H1 (cell line): ENCODE data around the gene RCAN2. TPM values are rescaled to one million over a fixed set of nuclear protein-coding genes. Genes with fewer than 3 reads are reported as not detected.

ENCODE experiments used
- CHD1 ChIP-seq: IDR thresholded peaks from 2 replicates; pipeline ENCODE4 v1.6.1; 2012; ENCODE audit warnings: low read depth, low read length, improper control_type of control experiment
- GABPA ChIP-seq: IDR thresholded peaks from 2 replicates; pipeline ENCODE4 v1.6.1; 2011; ENCODE audit warnings: mild to moderate bottlenecking, low read length, moderate library complexity, borderline replicate concordance; ENCODE audit not compliant: insufficient read depth
- POU5F1 ChIP-seq: IDR thresholded peaks from 2 replicates; pipeline ENCODE4 v1.6.1; 2011; ENCODE audit warnings: low read depth, mild to moderate bottlenecking, low read length, moderate library complexity
- RAD21 ChIP-seq, 2 experiments: IDR thresholded peaks in 1 of 2; conservative IDR thresholded peaks in 1 of 2; 2 replicates each; pipeline ENCODE4 v1.6.1; 2011; ENCODE audit warnings: low read depth in 2 of 2, low read length in 2 of 2, improper control_type of control experiment in 1 of 2, inconsistent platforms in 1 of 2, mild to moderate bottlenecking in 1 of 2, moderate library complexity in 1 of 2
- SAP30 ChIP-seq: fragments of 300-600 bp; sonication (generic); IDR thresholded peaks from 2 replicates; pipeline ENCODE4 v1.7.1; 2012; ENCODE audit warnings: low read length, moderate library complexity, mild to moderate bottlenecking, inconsistent platforms; ENCODE audit not compliant: insufficient read depth, insufficient replicate concordance
- SIX5 ChIP-seq: IDR thresholded peaks from 2 replicates; pipeline ENCODE4 v1.6.1; 2011; ENCODE audit warnings: mild to moderate bottlenecking, low read depth, low read length
- SP1 ChIP-seq: IDR thresholded peaks from 2 replicates; pipeline ENCODE4 v1.6.1; 2011; ENCODE audit warnings: low read depth, low read length
- polyA plus RNA-seq, 7 experiments: library from polyadenylated mRNA; depleted of rRNA in 3 of 7; stranded (reverse) in 5 of 7; unstranded in 2 of 7; fragments of >200 nt in 5 of 7; fragments of 200-250 nt in 2 of 7; gene quantifications; 1 replicate in 5 of 7; 2 replicates in 1 of 7; 4 replicates in 1 of 7; pipeline versions ENCODE4 v1.2.1 to v1.2.3, GENCODE V29; 2011 to 2013; ENCODE audit warnings: missing spikeins in 2 of 7, mixed read lengths in 2 of 7
- total RNA-seq: library from RNA; stranded (reverse); fragmentation: NEBNext Ultra II Directional; extraction: Animal tissue kit (Norgen Biotek cat#: 25700); gene quantifications from 2 replicates; pipeline ENCODE4 v1.2.1, GENCODE V29; 2021

RCAN2 gene
- total and polyA plus RNA-seq, 2 of the 8 experiments (the other 6 are each of a cell fraction or from before 2014, with no cell fraction given), result 5.0 to 8.5 TPM

GRCh38 chr6:46242921-46243320 lies 248.3 kb downstream of the RCAN2 start (continued):
- TF ChIP-seq SIX5, result no peak
- TF ChIP-seq POU5F1, result no peak
- TF ChIP-seq GABPA, result no peak
- TF ChIP-seq SAP30, result no peak
- TF ChIP-seq SP1, result no peak
- no peak for TF ChIP-seq RAD21 (IDR thresholded peaks at IDR 0.05 in 1 of 2, conservative IDR thresholded peaks at IDR 0.05 in 1 of 2; ENCODE audit: low read depth in 2 of 2, low read length in 2 of 2)
- TF ChIP-seq CHD1, result no peak
